ENCODE data around the gene GRM2. TPM values are rescaled to one million over a fixed set of nuclear protein-coding genes. Genes with fewer than 3 reads are reported as not detected.

GRM2 gene
- total RNA-seq, 1 donor from 2014 or later, result 0.19 TPM

DNA sequence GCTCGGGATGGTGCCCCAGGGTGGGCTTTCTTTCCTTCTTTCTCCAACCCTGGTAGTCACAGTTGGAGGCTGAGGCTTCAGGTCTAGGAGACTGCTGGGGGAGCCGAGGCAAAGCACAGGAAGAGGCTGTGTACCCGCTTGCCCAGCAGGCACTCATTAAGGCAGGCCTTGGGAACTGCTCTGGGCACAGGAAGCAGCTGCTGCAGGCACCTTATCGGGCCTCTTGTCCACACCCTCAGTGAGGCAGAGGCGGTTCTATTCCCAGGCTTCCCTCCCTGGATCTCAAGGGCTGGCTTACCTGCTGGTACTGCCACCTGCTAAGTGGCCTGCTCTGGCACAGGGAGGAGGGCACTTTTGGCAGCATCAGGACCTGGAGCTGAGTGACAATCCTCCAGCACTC, 15.8 kb upstream of the GRM2 start:
- Mint-ChIP-seq H3K4me3 (ENCODE audit: low read depth) (no peak overlapping the region), H3K9me3 (ENCODE audit: low read depth) (no peaks in the 10 kb centered on the region), H3K36me3 (ENCODE audit: insufficient read depth) (peaks cover 1% of the 10 kb centered on the region), H3K27ac (no peak overlapping the region), H3K27me3 (no peaks in the 10 kb centered on the region), H3K4me1 (ENCODE audit: low read depth) (no peaks in the 10 kb centered on the region)
- TF ChIP-seq CTCF (IDR thresholded peaks at IDR 0.05; ENCODE audit: unreplicated experiment), result no peak
- no peak for DNase-seq (ENCODE audit: low spot score, unreplicated experiment)

- Mint-ChIP-seq H3K4me1 (ENCODE audit: low read depth) (no peaks in the 10 kb centered on the region), H3K27me3 (no peaks in the 10 kb centered on the region), H3K27ac (no peak overlapping the region), H3K4me3 (ENCODE audit: low read depth) (no peak overlapping the region), H3K36me3 (ENCODE audit: insufficient read depth) (peaks cover 1% of the 10 kb centered on the region), H3K9me3 (ENCODE audit: low read depth) (no peaks in the 10 kb centered on the region)
- DNase-seq (ENCODE audit: low spot score, unreplicated experiment), result no peak
- no peak for TF ChIP-seq CTCF (IDR thresholded peaks at IDR 0.05; ENCODE audit: unreplicated experiment)
Measured at GRCh38 chr3:51691949-51692348, 14.9 kb upstream of the GRM2 start.

DNA sequence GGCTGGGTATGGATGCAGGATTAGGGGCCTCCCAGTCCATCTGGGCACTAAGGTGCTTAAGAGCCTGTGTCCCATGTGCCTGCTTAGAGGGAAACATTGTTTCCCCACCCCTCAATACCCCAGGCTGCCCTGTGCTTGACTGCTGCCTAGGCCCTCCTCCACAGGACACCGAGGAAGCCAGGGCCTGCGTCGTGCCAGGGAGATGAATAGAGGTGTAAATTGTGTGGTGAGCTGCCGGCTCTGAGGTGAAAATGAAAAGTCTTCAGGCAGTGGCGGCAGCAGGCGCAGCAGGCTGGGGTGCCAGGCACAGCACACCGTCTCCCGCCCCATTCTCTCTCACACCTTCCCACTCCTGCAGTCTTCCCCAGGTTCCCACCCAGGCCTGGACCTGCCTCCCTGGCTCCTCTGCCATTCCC, 13.9 kb upstream of the GRM2 start:
- TF ChIP-seq CTCF (IDR thresholded peaks at IDR 0.05; ENCODE audit: unreplicated experiment), result no peak
- H3K4me1 Mint-ChIP-seq (ENCODE audit: low read depth), result no peaks in the 10 kb centered on the region
- H3K27ac Mint-ChIP-seq, result no peak overlapping the region
- H3K9me3 Mint-ChIP-seq (ENCODE audit: low read depth), result no peaks in the 10 kb centered on the region
- H3K27me3 Mint-ChIP-seq, result no peaks in the 10 kb centered on the region
- peaks cover 1% of the 10 kb centered on the region for H3K36me3 Mint-ChIP-seq (ENCODE audit: insufficient read depth)
- no peak overlapping the region for H3K4me3 Mint-ChIP-seq (ENCODE audit: low read depth)
- no peak for DNase-seq (ENCODE audit: low spot score, unreplicated experiment)

GRCh38 chr3:51696954-51697353, 9.9 kb upstream of the GRM2 start:
- no peaks in the 10 kb centered on the region for H3K4me1 Mint-ChIP-seq (ENCODE audit: low read depth)
- no peak for TF ChIP-seq CTCF (IDR thresholded peaks at IDR 0.05; ENCODE audit: unreplicated experiment)
- no peak for DNase-seq (ENCODE audit: low spot score, unreplicated experiment)
- H3K9me3 Mint-ChIP-seq (ENCODE audit: low read depth), result no peaks in the 10 kb centered on the region
- H3K27me3 Mint-ChIP-seq, result no peaks in the 10 kb centered on the region
- H3K27ac Mint-ChIP-seq, result no peak overlapping the region
- peaks cover 3% of the 10 kb centered on the region for H3K36me3 Mint-ChIP-seq (ENCODE audit: insufficient read depth)
- no peak overlapping the region for H3K4me3 Mint-ChIP-seq (ENCODE audit: low read depth)

DNA sequence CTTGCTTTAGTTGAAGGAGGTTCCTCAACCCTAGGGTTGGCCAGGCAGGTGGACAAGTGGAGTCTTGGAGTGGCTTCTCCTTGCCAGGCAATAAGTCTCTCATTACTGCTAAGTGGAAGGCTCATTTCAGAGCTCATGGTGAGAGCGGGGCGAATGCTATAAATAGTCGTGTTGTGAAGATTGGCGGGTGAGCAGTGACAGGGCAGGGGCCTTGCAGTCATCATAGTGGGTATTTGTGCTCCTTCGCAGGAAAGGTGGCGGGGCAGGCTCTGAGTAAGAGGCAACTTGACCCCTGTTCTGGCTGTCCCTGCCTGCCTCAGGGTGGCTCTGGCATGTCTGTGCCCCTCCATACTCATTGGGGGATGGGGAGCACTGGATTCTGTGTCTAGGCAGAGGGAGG, 8.7 kb upstream of the GRM2 start:
- no peak overlapping the region for H3K4me3 Mint-ChIP-seq (ENCODE audit: low read depth)
- peaks cover 3% of the 10 kb centered on the region for H3K36me3 Mint-ChIP-seq (ENCODE audit: insufficient read depth)
- no peaks in the 10 kb centered on the region for H3K9me3 Mint-ChIP-seq (ENCODE audit: low read depth)
- no peaks in the 10 kb centered on the region for H3K27me3 Mint-ChIP-seq
- H3K4me1 Mint-ChIP-seq (ENCODE audit: low read depth), result no peaks in the 10 kb centered on the region
- no peak for DNase-seq (ENCODE audit: low spot score, unreplicated experiment)
- TF ChIP-seq CTCF (IDR thresholded peaks at IDR 0.05; ENCODE audit: unreplicated experiment), result no peak
- no peak overlapping the region for H3K27ac Mint-ChIP-seq

All from progenitor cell of endocrine pancreas (in vitro differentiated cells).